HFFc6 (cell line): ENCODE measurements around the gene EDC3. TPM values are rescaled to one million over a fixed set of nuclear protein-coding genes. Genes with fewer than 3 reads are reported as not detected.

Experiments
- DNase-seq: peaks from one replicate; pipeline ENCODE4 v3.0.0-alpha.2; 2018
- H3K27ac Mint-ChIP-seq: 2 replicates; pipeline ENCODE4 v1.8.0; 2020; ENCODE audit warnings: mild to moderate bottlenecking, mixed read lengths
- H3K27me3 Mint-ChIP-seq: 2 replicates; pipeline ENCODE4 v1.8.0; 2021; ENCODE audit warnings: mild to moderate bottlenecking, moderate library complexity, mixed read lengths; ENCODE audit not compliant: insufficient read depth
- H3K36me3 Mint-ChIP-seq: 2 replicates; pipeline ENCODE4 v1.8.0; 2021; ENCODE audit warnings: low read depth, mixed read lengths
- H3K4me1 Mint-ChIP-seq: 2 replicates; pipeline ENCODE4 v1.8.0; 2020; ENCODE audit warnings: low read depth, mixed read lengths
- H3K4me3 Mint-ChIP-seq: 2 replicates; pipeline ENCODE4 v1.8.0; 2020; ENCODE audit warnings: mild to moderate bottlenecking, moderate library complexity, mixed read lengths
- H3K9me3 Mint-ChIP-seq: 2 replicates; pipeline ENCODE4 v1.8.0; 2020; ENCODE audit warnings: mild to moderate bottlenecking, mixed read lengths
- CTCF ChIP-seq: fragments of 200-600 bp; sonication (generic); IDR thresholded peaks from 2 replicates; pipeline ENCODE4 v1.5.0; 2021; ENCODE audit warnings: antibody characterized with exemption, mild to moderate bottlenecking
- total RNA-seq, 6 experiments: library from RNA; stranded (reverse); fragmentation: NEBNext Ultra II Directional; extraction: Animal tissue kit (Norgen Biotek cat#: 25700); gene quantifications; 2 replicates in 1 of 6; 3 replicates in 5 of 6; pipeline ENCODE4 v1.2.3, GENCODE V29; 2021

EDC3 gene
- total RNA-seq, 6 experiments from 2014 or later = 37.2 to 46.8 (median 40.8) TPM

GRCh38 chr15:74585857-74586256, 110.0 kb downstream of the EDC3 start:
- Mint-ChIP-seq H3K4me3 (no peak overlapping the region), H3K36me3 (0 out of 2 replicates have a peak, but pooled peaks cover 8% of the 10 kb centered on the region), H3K27me3 (no peaks in the 10 kb centered on the region; the same call in none of the 2 replicates), H3K9me3 (no peaks in the 10 kb centered on the region), H3K27ac (no peak overlapping the region), H3K4me1 (peaks cover 14% of the 10 kb centered on the region)
- no peak for DNase-seq
- no peak for TF ChIP-seq CTCF

GRCh38 chr15:74585191-74585590, 110.6 kb downstream of the EDC3 start:
- TF ChIP-seq CTCF = no peak
- peaks cover 14% of the 10 kb centered on the region for H3K4me1 Mint-ChIP-seq
- H3K27ac Mint-ChIP-seq = no peak overlapping the region
- H3K4me3 Mint-ChIP-seq = no peak overlapping the region
- 0 out of 2 replicates have a peak, but pooled peaks cover 8% of the 10 kb centered on the region for H3K36me3 Mint-ChIP-seq
- no peaks in the 10 kb centered on the region for H3K9me3 Mint-ChIP-seq
- H3K27me3 Mint-ChIP-seq = no peaks in the 10 kb centered on the region; the same call in none of the 2 replicates
- no peak for DNase-seq

- Mint-ChIP-seq H3K9me3 (no peaks in the 10 kb centered on the region), H3K27me3 (no peaks in the 10 kb centered on the region; the same call in none of the 2 replicates), H3K4me3 (no peak overlapping the region), H3K36me3 (0 out of 2 replicates have a peak, but pooled peaks cover 8% of the 10 kb centered on the region), H3K27ac (no peak overlapping the region), H3K4me1 (peaks cover 13% of the 10 kb centered on the region)
- no peak for DNase-seq
- TF ChIP-seq CTCF = no peak
These were observed 111.0 kb downstream of the EDC3 start for GRCh38 chr15:74584779-74585178.

- Mint-ChIP-seq H3K4me1 (peaks cover 9% of the 10 kb centered on the region), H3K36me3 (0 out of 2 replicates have a peak, but pooled peaks cover 8% of the 10 kb centered on the region), H3K9me3 (no peaks in the 10 kb centered on the region), H3K4me3 (no peak overlapping the region), H3K27me3 (no peaks in the 10 kb centered on the region; the same call in none of the 2 replicates), H3K27ac (no peak overlapping the region)
- no peak for TF ChIP-seq CTCF
- DNase-seq = no peak
These were observed 111.6 kb downstream of the EDC3 start for GRCh38 chr15:74584204-74584603.

Other genes starting within 250 kb of the EDC3 start
- 10 to 100 TPM; 50.9 to 68.0 (median 60.1) TPM for gene UBL7, start 234.9 kb downstream of the EDC3 start, total RNA-seq
- gene ARID3B, start 154.8 kb downstream of the EDC3 start, total RNA-seq = 1 to 10 TPM; 1.2 to 2.1 (median 1.6) TPM
- gene CLK3, start 80.2 kb downstream of the EDC3 start, total RNA-seq = 10 to 100 TPM; 45.4 to 53.0 (median 46.9) TPM
- gene CYP1A1, start 29.5 kb upstream of the EDC3 start, total RNA-seq = not detected
- gene CYP1A2, start 52.8 kb upstream of the EDC3 start, total RNA-seq = not detected
- gene CSK, start 86.1 kb upstream of the EDC3 start, total RNA-seq = 10 to 100 TPM; 48.8 to 59.0 (median 53.3) TPM
- not detected for gene LMAN1L, start 116.8 kb upstream of the EDC3 start, total RNA-seq
- gene CPLX3, start 130.6 kb upstream of the EDC3 start, total RNA-seq = under 1 TPM in 1 of 6 experiments, not detected in 5; 0.09 TPM
- 10 to 100 TPM; 12.5 to 18.9 (median 16.1) TPM for gene ULK3, start 147.1 kb upstream of the EDC3 start, total RNA-seq
- gene SCAMP2, start 177.3 kb upstream of the EDC3 start, total RNA-seq = 10 to 100 TPM; 70.1 to 86.1 (median 75.9) TPM
- 10 to 100 TPM; 32.3 to 43.0 (median 35.4) TPM for gene MPI, start 194.0 kb upstream of the EDC3 start, total RNA-seq
- gene FAM219B, start 210.8 kb upstream of the EDC3 start, total RNA-seq = 10 to 100 TPM; 40.6 to 61.4 (median 51.8) TPM
- gene COX5A, start 242.0 kb upstream of the EDC3 start, total RNA-seq = 100 to 1,000 TPM; 181 to 189 (median 186) TPM